H9 (cell line): ENCODE results near the gene ABCD4. TPM values are rescaled to one million over a fixed set of nuclear protein-coding genes. Genes with fewer than 3 reads are reported as not detected.

Source experiments
- DNase-seq: peaks from one replicate; pipeline ENCODE4 v3.0.0-alpha.2; 2017
- H2AFZ ChIP-seq: one replicate; pipeline ENCODE4 v1.6.1; 2013; ENCODE audit warnings: mild to moderate bottlenecking, low read length, control low read depth, moderate library complexity
- H2AK5ac ChIP-seq: 2 replicates; pipeline ENCODE4 v1.6.1; 2013; ENCODE audit warnings: low read length, control low read depth, mixed read lengths; ENCODE audit not compliant: insufficient read length
- H2BK120ac ChIP-seq: one replicate; pipeline ENCODE4 v1.6.1; 2013; ENCODE audit warnings: low read depth, mild to moderate bottlenecking, low read length, control low read depth, inconsistent platforms; ENCODE audit not compliant: poor library complexity, severe bottlenecking
- H2BK12ac ChIP-seq: 2 replicates; pipeline ENCODE4 v1.6.1; 2013; ENCODE audit warnings: low read length, control low read depth, mixed read lengths, low read depth; ENCODE audit not compliant: insufficient read length
- H2BK15ac ChIP-seq: 2 replicates; pipeline ENCODE4 v1.6.1; 2013; ENCODE audit warnings: low read depth, low read length, control low read depth
- H2BK20ac ChIP-seq: one replicate; pipeline ENCODE4 v1.6.1; 2013; ENCODE audit warnings: low read depth, mild to moderate bottlenecking, low read length, control low read depth, inconsistent platforms; ENCODE audit not compliant: poor library complexity, severe bottlenecking
- H2BK5ac ChIP-seq: 2 replicates; pipeline ENCODE4 v1.6.1; 2013; ENCODE audit warnings: low read length, control low read depth, mixed read lengths; ENCODE audit not compliant: insufficient read length
- H3K14ac ChIP-seq: 2 replicates; pipeline ENCODE4 v1.6.1; 2013; ENCODE audit warnings: low read length, control low read depth; ENCODE audit not compliant: insufficient read depth
- H3K18ac ChIP-seq: 2 replicates; pipeline ENCODE4 v1.6.1; 2013; ENCODE audit warnings: low read depth, mild to moderate bottlenecking, mixed read lengths, low read length, control low read depth; ENCODE audit not compliant: insufficient read length
- H3K23ac ChIP-seq: 2 replicates; pipeline ENCODE4 v1.6.1; 2013; ENCODE audit warnings: low read length, control low read depth, mixed read lengths, low read depth; ENCODE audit not compliant: insufficient read length
- H3K23me2 ChIP-seq: 2 replicates; pipeline ENCODE4 v1.6.1; 2013; ENCODE audit warnings: low read depth, mild to moderate bottlenecking, mixed read lengths, low read length, control low read depth; ENCODE audit not compliant: insufficient read length, poor library complexity, severe bottlenecking
- H3K27ac ChIP-seq: 2 replicates; pipeline ENCODE4 v1.5.1; 2013; ENCODE audit warnings: low read length, control low read depth, mixed read lengths, low read depth; ENCODE audit not compliant: insufficient read length
- H3K27me3 ChIP-seq: 2 replicates; pipeline ENCODE4 v1.6.1; 2013; ENCODE audit warnings: low read length, control low read depth, inconsistent platforms; ENCODE audit not compliant: insufficient read depth
- H3K4ac ChIP-seq: 2 replicates; pipeline ENCODE4 v1.6.1; 2013; ENCODE audit warnings: low read depth, mild to moderate bottlenecking, control low read depth, inconsistent platforms, low read length, moderate library complexity
- H3K4me1 ChIP-seq: 2 replicates; pipeline ENCODE4 v1.6.1; 2013; ENCODE audit warnings: low read length, control low read depth, inconsistent platforms; ENCODE audit not compliant: insufficient read depth
- H3K4me2 ChIP-seq: 2 replicates; pipeline ENCODE4 v1.6.1; 2013; ENCODE audit warnings: low read length, control low read depth, mixed read lengths; ENCODE audit not compliant: insufficient read length, insufficient read depth
- H3K56ac ChIP-seq: 2 replicates; pipeline ENCODE4 v1.6.1; 2013; ENCODE audit warnings: low read depth, mild to moderate bottlenecking, mixed read lengths, low read length, control low read depth; ENCODE audit not compliant: insufficient read length
- H3K79me1 ChIP-seq: 2 replicates; pipeline ENCODE4 v1.6.1; 2013; ENCODE audit warnings: low read depth, mild to moderate bottlenecking, moderate library complexity, low read length, control low read depth, inconsistent platforms; ENCODE audit not compliant: insufficient read depth, poor library complexity, severe bottlenecking
- H3K79me2 ChIP-seq: 2 replicates; pipeline ENCODE4 v1.6.1; 2013; ENCODE audit warnings: low read length, control low read depth, inconsistent platforms; ENCODE audit not compliant: insufficient read depth
- H3K9ac ChIP-seq: 2 replicates; pipeline ENCODE4 v1.6.1; 2013; ENCODE audit warnings: low read length, control low read depth, mixed read lengths; ENCODE audit not compliant: insufficient read length; ENCODE audit errors: extremely low read depth
- H3K9me3 ChIP-seq: one replicate; pipeline ENCODE4 v1.6.1; 2013; ENCODE audit warnings: low read depth, low read length, inconsistent platforms; ENCODE audit not compliant: control insufficient read depth
- H3T11ph ChIP-seq: one replicate; pipeline ENCODE4 v1.6.1; 2013; ENCODE audit warnings: mild to moderate bottlenecking, low read length, control low read depth, inconsistent platforms
- H4K20me1 ChIP-seq: one replicate; pipeline ENCODE4 v1.6.1; 2013; ENCODE audit not compliant: control insufficient read depth, insufficient read length, insufficient read depth
- H4K5ac ChIP-seq: 2 replicates; pipeline ENCODE4 v1.6.1; 2013; ENCODE audit warnings: low read depth, mild to moderate bottlenecking, mixed read lengths, low read length, control low read depth; ENCODE audit not compliant: insufficient read length
- H4K8ac ChIP-seq: replicated peaks from 2 replicates; pipeline ENCODE4 v1.6.1; 2013; ENCODE audit warnings: low read length, control low read depth, mixed read lengths, low read depth; ENCODE audit not compliant: insufficient read length
- H4K91ac ChIP-seq: 2 replicates; pipeline ENCODE4 v1.6.1; 2013; ENCODE audit warnings: low read depth, mild to moderate bottlenecking, moderate library complexity, mixed read lengths, low read length, control low read depth; ENCODE audit not compliant: insufficient read length
- H3K27ac Mint-ChIP-seq, 3 experiments: 2 replicates in 2 of 3; 3 replicates in 1 of 3; pipeline ENCODE4 v1.8.0; 2020 to 2021; ENCODE audit warnings: mixed read lengths in 3 of 3, mild to moderate bottlenecking in 1 of 3, moderate library complexity in 1 of 3
- H3K27me3 Mint-ChIP-seq: 2 replicates; pipeline ENCODE4 v1.8.0; 2021; ENCODE audit warnings: low read depth, mild to moderate bottlenecking, moderate library complexity, mixed read lengths
- H3K36me3 Mint-ChIP-seq, 3 experiments: 2 replicates in 2 of 3; 3 replicates in 1 of 3; pipeline ENCODE4 v1.8.0; 2020 to 2021; ENCODE audit warnings: low read depth in 3 of 3, mixed read lengths in 3 of 3; ENCODE audit not compliant: insufficient read depth in 1 of 3
- H3K4me1 Mint-ChIP-seq, 2 experiments: 2 replicates each; pipeline ENCODE4 v1.8.0; 2020; ENCODE audit warnings: mixed read lengths in 2 of 2
- H3K4me3 Mint-ChIP-seq, 2 experiments: 2 replicates in 1 of 2; 3 replicates in 1 of 2; pipeline ENCODE4 v1.8.0; 2020 to 2021; ENCODE audit warnings: mild to moderate bottlenecking in 2 of 2, mixed read lengths in 2 of 2, moderate library complexity in 1 of 2
- H3K9me3 Mint-ChIP-seq, 2 experiments: 2 replicates in 1 of 2; 3 replicates in 1 of 2; pipeline ENCODE4 v1.8.0; 2020; ENCODE audit warnings: mild to moderate bottlenecking in 2 of 2, mixed read lengths in 2 of 2, moderate library complexity in 1 of 2
- WGBS: extraction: QIAGEN DNeasy Blood & Tissue Kit; methylation state at CpG from one replicate; pipeline ENCODE4 v1.1.7; 2013; ENCODE audit warnings: missing lambda C conversion rate, low lambda C conversion rate, mixed read lengths; ENCODE audit not compliant: insufficient read length; ENCODE audit errors: extremely low coverage; 5-methylcytosine and 5-hydroxymethylcytosine counted together
- total RNA-seq: library from RNA; stranded (reverse); gene quantifications from 2 replicates; pipeline ENCODE4 v1.2.1, GENCODE V29; 2021
- TF ChIP-seq, protein P1 (sequence below): fragments of 200-600 bp; sonication (generic); conservative IDR thresholded peaks from 3 replicates; pipeline ENCODE4 v1.8.0; 2021; ENCODE audit warnings: antibody characterized with exemption, mild to moderate bottlenecking

ABCD4 gene
- total RNA-seq, 1 experiment from 2014 or later, result 80.9 TPM

DNA sequence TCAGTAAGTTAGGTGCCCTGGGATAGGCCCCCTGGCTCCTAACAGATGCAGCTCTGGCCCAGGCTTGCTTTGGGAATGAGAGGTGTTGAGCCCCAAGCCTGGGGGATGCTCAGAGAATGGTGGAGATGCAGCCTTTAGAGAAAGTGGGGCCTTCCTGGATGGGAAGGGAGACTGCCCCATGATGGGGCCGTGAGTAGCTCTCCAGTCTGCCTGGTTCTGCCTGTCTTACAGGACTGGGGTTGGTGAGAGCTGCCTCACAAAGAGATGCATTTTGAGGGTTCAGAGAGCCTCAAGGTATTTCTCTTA lies 45.0 kb upstream of the ABCD4 start:
- Histone ChIP-seq H2BK15ac (no peak overlapping the region), H3K14ac (peak overlapping the region; percentile 0; the same call in 1 of the 2 replicates), H4K20me1 (no peaks in the 10 kb centered on the region), H2BK5ac (no peak overlapping the region), H3T11ph (no peak overlapping the region), H3K79me2 (peaks cover 40% of the 10 kb centered on the region), H4K5ac (no peak overlapping the region), H4K91ac (no peak overlapping the region), H3K27ac (peak overlapping the region; percentile 6), H2AFZ (no peak overlapping the region), H3K18ac (peak overlapping the region; percentile 29), H2AK5ac (no peak overlapping the region), H3K23ac (no peak overlapping the region), H4K8ac (no peak overlapping the region), H3K4me1 (peaks cover 3% of the 10 kb centered on the region; the same call in 1 of the 2 replicates), H3K4me2 (peak overlapping the region; percentile 90), H3K4ac (no peak overlapping the region), H3K79me1 (no peaks in the 10 kb centered on the region), H2BK20ac (no peak overlapping the region), H3K23me2 (peaks cover 29% of the 10 kb centered on the region), H3K56ac (no peak overlapping the region), H3K27me3 (no peaks in the 10 kb centered on the region), H2BK12ac (no peak overlapping the region), H3K9me3 (no peaks in the 10 kb centered on the region), H3K9ac (peak overlapping the region; percentile 30), H2BK120ac (no peak overlapping the region)
- Mint-ChIP-seq H3K9me3 (no peaks in the 10 kb centered on the region; a peak in 1 of 5 replicates), H3K36me3 (peaks cover 11 to 19% (median 17%) of the 10 kb centered on the region in 3 experiments; a peak in 6 of 7 replicates), H3K4me1 (peaks cover 47 to 52% of the 10 kb centered on the region in 2 experiments), H3K27ac (peak overlapping the region; percentile 92 to 98 (median 97)), H3K27me3 (no peaks in the 10 kb centered on the region), H3K4me3 (peak overlapping the region; percentile 92 to 96)
- no CpG with 5 or more reads among the region's 1 CpG for WGBS
- TF ChIP-seq, protein P1, sequence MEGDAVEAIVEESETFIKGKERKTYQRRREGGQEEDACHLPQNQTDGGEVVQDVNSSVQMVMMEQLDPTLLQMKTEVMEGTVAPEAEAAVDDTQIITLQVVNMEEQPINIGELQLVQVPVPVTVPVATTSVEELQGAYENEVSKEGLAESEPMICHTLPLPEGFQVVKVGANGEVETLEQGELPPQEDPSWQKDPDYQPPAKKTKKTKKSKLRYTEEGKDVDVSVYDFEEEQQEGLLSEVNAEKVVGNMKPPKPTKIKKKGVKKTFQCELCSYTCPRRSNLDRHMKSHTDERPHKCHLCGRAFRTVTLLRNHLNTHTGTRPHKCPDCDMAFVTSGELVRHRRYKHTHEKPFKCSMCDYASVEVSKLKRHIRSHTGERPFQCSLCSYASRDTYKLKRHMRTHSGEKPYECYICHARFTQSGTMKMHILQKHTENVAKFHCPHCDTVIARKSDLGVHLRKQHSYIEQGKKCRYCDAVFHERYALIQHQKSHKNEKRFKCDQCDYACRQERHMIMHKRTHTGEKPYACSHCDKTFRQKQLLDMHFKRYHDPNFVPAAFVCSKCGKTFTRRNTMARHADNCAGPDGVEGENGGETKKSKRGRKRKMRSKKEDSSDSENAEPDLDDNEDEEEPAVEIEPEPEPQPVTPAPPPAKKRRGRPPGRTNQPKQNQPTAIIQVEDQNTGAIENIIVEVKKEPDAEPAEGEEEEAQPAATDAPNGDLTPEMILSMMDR, result no peak
- no peak for DNase-seq
